Measurements from ENCODE around the gene ITPR1.

DNA sequence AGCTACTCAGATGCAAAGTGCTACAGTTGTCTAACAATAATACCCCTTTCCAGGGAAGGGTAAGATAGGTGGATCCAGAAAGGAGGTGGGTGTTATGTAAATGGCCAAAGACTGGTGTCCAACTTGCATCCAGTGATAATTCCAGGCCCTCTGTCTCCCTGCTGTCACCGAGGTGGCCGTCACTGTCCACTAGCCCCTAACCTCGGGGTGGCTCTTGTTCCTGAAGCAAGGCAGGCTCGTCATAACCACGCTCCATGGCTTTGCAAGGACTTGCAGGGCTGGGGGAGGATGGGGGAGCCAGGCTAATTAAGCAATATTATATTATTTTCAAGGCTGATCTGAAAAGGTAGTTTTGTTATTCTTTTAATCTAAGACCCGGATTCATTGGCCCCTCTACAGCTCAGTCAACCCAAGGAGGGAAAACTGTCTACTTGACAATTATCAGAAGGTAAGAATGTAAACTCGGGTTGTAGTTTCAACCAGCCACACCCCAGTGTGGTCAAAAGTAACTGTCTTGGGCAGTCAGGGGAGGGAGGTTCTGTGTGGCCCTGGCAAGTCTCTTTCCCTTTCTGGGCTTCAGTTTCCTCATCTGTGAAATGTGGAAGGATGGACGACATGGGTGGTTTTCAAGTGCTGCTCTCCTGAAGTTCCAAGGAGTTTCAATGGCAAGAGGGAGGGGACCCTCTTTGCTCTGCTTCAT lies 266.0 kb downstream of the ITPR1 start:
- no peak for TF ChIP-seq CTCF (IDR thresholded peaks at IDR 0.05)
- no peak for TF ChIP-seq JUND (IDR thresholded peaks at IDR 0.05)
- TF ChIP-seq, protein P1, sequence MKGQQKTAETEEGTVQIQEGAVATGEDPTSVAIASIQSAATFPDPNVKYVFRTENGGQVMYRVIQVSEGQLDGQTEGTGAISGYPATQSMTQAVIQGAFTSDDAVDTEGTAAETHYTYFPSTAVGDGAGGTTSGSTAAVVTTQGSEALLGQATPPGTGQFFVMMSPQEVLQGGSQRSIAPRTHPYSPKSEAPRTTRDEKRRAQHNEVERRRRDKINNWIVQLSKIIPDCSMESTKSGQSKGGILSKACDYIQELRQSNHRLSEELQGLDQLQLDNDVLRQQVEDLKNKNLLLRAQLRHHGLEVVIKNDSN (IDR thresholded peaks at IDR 0.05; ENCODE audit: borderline replicate concordance, low read depth) = no peak
- no peak for TF ChIP-seq SMC3 (IDR thresholded peaks at IDR 0.05; ENCODE audit: low read depth, low read length)
- TF ChIP-seq TCF12 (IDR thresholded peaks at IDR 0.05) = no peak
- TF ChIP-seq EP300 (IDR thresholded peaks at IDR 0.05; ENCODE audit: borderline replicate concordance in 1 of 2, low read depth in 1 of 2, low read length in 1 of 2) = no peak
- TF ChIP-seq, protein P2, sequence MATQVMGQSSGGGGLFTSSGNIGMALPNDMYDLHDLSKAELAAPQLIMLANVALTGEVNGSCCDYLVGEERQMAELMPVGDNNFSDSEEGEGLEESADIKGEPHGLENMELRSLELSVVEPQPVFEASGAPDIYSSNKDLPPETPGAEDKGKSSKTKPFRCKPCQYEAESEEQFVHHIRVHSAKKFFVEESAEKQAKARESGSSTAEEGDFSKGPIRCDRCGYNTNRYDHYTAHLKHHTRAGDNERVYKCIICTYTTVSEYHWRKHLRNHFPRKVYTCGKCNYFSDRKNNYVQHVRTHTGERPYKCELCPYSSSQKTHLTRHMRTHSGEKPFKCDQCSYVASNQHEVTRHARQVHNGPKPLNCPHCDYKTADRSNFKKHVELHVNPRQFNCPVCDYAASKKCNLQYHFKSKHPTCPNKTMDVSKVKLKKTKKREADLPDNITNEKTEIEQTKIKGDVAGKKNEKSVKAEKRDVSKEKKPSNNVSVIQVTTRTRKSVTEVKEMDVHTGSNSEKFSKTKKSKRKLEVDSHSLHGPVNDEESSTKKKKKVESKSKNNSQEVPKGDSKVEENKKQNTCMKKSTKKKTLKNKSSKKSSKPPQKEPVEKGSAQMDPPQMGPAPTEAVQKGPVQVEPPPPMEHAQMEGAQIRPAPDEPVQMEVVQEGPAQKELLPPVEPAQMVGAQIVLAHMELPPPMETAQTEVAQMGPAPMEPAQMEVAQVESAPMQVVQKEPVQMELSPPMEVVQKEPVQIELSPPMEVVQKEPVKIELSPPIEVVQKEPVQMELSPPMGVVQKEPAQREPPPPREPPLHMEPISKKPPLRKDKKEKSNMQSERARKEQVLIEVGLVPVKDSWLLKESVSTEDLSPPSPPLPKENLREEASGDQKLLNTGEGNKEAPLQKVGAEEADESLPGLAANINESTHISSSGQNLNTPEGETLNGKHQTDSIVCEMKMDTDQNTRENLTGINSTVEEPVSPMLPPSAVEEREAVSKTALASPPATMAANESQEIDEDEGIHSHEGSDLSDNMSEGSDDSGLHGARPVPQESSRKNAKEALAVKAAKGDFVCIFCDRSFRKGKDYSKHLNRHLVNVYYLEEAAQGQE (IDR thresholded peaks at IDR 0.05; ENCODE audit: low read depth, low read length) = no peak
- no peak for TF ChIP-seq PBX3 (IDR thresholded peaks at IDR 0.05)
- no peak for TF ChIP-seq FOXJ3 (CRISPR knock-in tag; IDR thresholded peaks at IDR 0.05)
- no peak for TF ChIP-seq YY1 (IDR thresholded peaks at IDR 0.05; ENCODE audit: low read depth)

All from SK-N-SH (cell line).